ENCODE measurements around the gene WDFY2.

DNA sequence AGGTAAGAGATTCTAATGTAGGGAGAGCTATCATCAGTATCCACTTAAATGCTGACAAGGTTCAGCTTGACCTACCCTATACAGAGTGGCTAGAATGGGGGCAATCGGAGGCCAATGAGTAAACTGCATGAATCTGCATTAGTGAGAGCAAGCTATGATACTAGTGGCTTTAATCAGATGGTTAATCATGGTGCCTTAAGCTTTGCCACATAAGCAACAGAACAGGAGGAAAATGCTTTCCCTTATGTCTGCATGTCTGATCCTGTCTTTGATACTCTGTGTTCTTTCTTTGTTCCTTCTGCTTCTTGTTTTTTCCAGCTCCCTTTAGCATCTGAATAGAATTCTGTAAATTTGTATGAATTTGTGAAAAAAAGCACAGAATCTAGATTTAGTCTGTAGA lies 91.1 kb downstream of the WDFY2 start:
- TF ChIP-seq, protein P1, sequence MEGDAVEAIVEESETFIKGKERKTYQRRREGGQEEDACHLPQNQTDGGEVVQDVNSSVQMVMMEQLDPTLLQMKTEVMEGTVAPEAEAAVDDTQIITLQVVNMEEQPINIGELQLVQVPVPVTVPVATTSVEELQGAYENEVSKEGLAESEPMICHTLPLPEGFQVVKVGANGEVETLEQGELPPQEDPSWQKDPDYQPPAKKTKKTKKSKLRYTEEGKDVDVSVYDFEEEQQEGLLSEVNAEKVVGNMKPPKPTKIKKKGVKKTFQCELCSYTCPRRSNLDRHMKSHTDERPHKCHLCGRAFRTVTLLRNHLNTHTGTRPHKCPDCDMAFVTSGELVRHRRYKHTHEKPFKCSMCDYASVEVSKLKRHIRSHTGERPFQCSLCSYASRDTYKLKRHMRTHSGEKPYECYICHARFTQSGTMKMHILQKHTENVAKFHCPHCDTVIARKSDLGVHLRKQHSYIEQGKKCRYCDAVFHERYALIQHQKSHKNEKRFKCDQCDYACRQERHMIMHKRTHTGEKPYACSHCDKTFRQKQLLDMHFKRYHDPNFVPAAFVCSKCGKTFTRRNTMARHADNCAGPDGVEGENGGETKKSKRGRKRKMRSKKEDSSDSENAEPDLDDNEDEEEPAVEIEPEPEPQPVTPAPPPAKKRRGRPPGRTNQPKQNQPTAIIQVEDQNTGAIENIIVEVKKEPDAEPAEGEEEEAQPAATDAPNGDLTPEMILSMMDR (IDR thresholded peaks at IDR 0.05; ENCODE audit: insufficient read depth, low read depth, low read length), result no peak
- no peak for TF ChIP-seq EZH2 (IDR thresholded peaks at IDR 0.05; ENCODE audit: insufficient read depth, low read length)
